ENCODE measurements around the gene LIM2. TPM values are rescaled to one million over a fixed set of nuclear protein-coding genes. Genes with fewer than 3 reads are reported as not detected.

LIM2 gene
- total RNA-seq, 2 donors from 2014 or later = not detected

DNA sequence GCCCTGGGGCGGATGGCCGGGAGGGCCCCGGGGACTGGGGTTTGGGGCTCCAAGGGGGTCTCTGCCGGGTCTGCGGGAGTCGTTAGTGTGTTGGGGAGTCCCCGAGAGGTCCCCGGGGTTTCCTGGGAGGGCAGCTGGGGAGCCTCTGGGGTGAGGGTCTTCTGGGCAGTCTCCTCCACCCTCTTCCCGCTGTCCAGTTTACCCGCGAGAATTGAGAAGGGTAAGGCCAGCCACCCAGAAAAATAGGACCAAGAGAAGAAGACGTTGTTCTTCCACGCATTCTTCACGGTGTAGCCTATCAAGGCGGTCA, 20.6 kb downstream of the LIM2 start:
- Mint-ChIP-seq H3K27ac (peak overlapping the region; percentile 95), H3K4me3 (peak overlapping the region; percentile 99), H3K4me1 (peaks cover 64% of the 10 kb centered on the region), H3K27me3 (no peaks in the 10 kb centered on the region), H3K36me3 (ENCODE audit: low read depth) (no peaks in the 10 kb centered on the region)
- ATAC-seq = no peak
- H3K9me3 ChIP-seq (ENCODE audit: control insufficient read depth, low read length, poor library complexity, severe bottlenecking) = no peaks in the 10 kb centered on the region
- peak in 1 of 3 donors; percentile 21 for DNase-seq

DNA sequence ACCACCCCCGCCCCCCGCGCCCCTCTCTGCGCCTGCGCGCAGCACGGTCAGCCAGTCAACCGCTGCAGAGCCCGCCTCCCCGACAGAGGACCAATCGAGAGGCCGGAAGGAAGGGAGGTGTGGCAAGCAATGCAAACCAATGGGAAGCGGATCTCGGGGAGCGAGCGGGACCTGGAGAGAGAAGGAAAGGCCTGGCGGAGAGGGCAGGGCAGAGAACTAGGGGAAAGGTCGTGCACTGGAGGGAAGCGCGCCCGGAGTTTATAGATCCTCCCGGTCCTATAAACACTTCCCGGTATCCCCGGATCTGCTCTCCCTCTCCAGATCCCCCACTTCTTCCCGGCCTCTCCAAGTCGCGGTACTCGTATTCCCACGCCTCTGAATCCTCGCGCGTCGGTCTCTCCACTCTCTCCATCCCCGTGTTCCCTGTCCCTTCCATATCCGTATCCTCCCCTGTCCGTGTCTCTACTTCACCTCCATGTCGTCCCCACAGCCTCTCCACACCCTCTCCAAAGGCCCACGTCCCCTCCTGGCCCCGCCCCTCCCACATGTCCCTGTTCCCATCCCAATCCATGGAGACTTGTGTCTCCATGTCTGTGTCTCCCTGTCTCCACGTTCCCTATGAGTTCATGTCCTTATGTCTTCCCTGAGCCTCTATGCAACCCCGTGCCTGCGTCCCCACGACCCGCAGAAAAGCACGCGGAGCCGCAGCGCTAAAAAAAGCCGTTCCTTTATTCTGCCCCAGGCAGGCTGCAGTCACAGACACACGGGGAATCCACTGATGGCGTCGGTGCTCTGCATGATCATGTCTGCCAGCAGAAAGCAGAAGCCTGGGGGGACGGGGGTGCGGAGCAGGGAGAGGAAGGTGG, 21.2 kb downstream of the LIM2 start:
- peak overlapping the region; percentile 99 for H3K4me3 Mint-ChIP-seq
- DNase-seq = peak; percentile 78 to 88 (median 88)
- H3K27ac Mint-ChIP-seq = peak overlapping the region; percentile 95
- H3K9me3 ChIP-seq (ENCODE audit: control insufficient read depth, low read length, poor library complexity, severe bottlenecking) = no peaks in the 10 kb centered on the region
- no peaks in the 10 kb centered on the region for H3K36me3 Mint-ChIP-seq (ENCODE audit: low read depth)
- H3K4me1 Mint-ChIP-seq = peaks cover 59% of the 10 kb centered on the region
- H3K27me3 Mint-ChIP-seq = no peaks in the 10 kb centered on the region
- peak; percentile 71 for ATAC-seq

DNA sequence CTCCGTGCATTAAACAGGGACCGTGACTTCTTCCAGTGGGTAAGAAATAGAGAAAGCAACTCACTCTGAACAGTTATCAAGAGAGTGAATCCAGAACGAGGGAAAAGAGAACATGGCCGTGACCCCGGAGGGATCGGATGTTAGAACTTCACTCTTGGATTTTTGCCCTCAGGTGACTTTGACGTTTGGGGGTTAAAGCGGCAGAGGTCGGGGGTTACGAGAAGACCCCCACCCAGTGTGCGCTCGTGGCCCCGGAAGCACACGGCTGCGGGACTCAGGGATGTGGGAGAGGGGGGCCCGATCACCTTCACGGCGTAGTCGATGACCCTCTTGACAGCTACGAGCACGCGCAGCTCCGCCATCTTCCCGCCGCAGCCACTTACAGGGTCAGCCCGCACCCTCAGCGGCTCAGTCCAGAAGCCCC, 21.8 kb downstream of the LIM2 start, which contains the start of gene ETFB:
Gene ETFB, minus strand, starts transcription at position 424 of the 424 bp plus-strand sequence. Its CDS starts 62 bp downstream, at position 362.
- ATAC-seq (no peak), DNase-seq (no peak)
- no peaks in the 10 kb centered on the region for H3K9me3 ChIP-seq (ENCODE audit: control insufficient read depth, low read length, poor library complexity, severe bottlenecking)
- H3K4me1 Mint-ChIP-seq = peaks cover 53% of the 10 kb centered on the region
- no peaks in the 10 kb centered on the region for H3K36me3 Mint-ChIP-seq (ENCODE audit: low read depth)
- no peaks in the 10 kb centered on the region for H3K27me3 Mint-ChIP-seq
- peak within 1 kb of the TSS; percentile 95 for H3K27ac Mint-ChIP-seq
- H3K4me3 Mint-ChIP-seq = peak within 1 kb of the TSS; percentile 99

DNA sequence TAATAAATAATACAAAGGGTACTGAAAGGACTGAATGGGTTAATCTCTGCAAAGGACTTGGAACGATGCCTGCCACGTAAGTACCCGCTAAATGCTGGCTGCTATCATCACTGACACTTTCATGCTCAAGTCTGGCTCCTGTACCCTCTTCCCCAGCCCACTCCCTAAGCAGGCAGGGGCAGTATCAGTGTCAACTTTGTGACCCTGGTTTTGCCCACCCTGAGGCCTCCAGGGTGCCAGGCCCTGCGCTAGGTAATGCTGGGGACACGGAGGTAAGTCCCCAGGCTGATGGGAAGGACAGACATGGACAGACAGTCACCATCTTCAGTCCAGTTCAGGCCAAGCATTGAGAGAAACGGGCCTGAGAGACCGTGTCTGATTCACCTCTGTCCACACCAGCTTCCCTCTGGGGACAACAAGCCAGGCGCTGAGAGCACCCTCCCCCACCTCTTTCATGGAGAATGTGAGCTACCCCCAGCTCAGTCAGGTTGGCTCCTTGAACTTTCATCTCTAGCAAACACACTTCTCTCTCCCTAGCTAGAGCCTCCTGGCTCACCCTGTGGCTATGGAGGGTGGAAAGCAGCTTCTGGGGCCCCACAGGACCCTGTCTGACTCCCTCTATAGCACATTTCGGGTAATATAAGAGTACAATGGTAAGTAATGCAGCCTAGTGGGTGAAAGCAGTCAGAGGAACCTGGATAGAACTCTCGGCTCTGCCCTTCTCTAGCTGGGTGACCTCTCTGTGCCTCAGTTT, 22.4 kb downstream of the LIM2 start:
- H3K9me3 ChIP-seq (ENCODE audit: control insufficient read depth, low read length, poor library complexity, severe bottlenecking) = no peaks in the 10 kb centered on the region
- ATAC-seq = peak; percentile 25
- Mint-ChIP-seq H3K27me3 (no peaks in the 10 kb centered on the region), H3K36me3 (ENCODE audit: low read depth) (no peaks in the 10 kb centered on the region), H3K4me3 (peak overlapping the region; percentile 99), H3K27ac (peak overlapping the region; percentile 95), H3K4me1 (peaks cover 47% of the 10 kb centered on the region)
- no peak for DNase-seq

DNA sequence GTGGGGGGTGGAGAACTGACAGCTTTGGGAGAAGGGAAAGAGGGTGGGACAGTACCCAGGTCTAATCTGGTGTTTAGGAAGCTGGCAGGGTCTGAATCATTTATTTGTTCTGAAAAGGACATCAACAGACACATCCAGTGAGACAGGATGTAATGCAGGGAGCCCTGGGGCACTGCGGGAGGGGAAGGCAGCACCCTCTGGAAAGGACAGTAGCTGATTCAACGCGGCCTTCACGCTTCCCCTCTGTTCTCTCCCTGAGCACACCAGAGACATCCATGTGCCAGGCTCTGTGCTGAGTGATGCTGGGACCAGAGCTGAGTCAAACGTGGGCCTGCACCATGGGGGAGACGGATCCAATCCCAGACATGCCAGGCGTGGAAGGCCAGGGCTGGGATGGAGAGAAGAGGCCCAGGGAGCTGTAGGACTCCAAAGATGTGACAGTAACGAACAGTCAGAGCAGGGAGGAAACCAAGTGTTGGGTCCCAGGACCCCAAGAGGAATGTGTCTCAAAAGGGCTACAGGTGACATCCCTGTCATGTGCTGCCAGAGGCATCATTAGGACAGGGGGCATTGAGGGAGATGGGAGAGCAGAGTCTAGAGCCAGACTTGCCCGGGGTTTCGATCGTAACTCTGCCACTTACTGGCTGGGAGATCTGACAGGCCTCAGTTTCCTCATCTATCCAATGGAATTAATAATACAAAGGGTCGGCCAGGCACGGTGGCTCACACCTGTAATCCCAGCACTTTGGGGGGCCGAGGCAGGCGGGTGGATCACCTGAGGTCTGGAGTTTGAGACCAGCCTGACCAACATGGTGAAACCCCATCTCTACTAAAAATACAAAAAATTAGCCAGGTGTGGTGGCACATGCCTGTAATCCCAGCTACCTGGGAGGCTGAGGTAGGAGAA, 23.3 kb downstream of the LIM2 start:
- Mint-ChIP-seq H3K27me3 (no peaks in the 10 kb centered on the region), H3K4me1 (peaks cover 44% of the 10 kb centered on the region), H3K36me3 (ENCODE audit: low read depth) (no peaks in the 10 kb centered on the region), H3K4me3 (peak overlapping the region; percentile 83), H3K27ac (no peak overlapping the region)
- H3K9me3 ChIP-seq (ENCODE audit: control insufficient read depth, low read length, poor library complexity, severe bottlenecking) = no peaks in the 10 kb centered on the region
- DNase-seq = no peak
- no peak for ATAC-seq

DNA sequence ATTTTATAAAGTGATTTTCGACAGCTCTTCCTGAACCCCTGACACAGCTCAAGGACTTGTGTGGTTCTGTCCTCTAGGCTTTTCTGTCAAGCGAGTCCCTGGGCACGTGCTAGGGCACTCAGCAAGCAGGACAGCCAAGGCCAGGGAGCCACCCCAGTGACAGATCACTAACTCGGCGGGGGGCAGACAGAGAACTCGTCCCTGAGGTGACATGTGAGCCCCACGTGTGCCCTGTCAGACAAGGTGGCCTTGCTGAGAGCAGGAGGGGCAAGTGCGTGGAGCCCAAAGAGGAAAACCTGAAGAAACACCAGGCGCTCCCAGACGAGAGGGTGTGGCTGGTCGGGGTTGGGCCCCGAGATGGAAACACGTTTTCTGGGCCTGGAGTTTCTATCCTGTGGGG, 26.5 kb downstream of the LIM2 start:
- Mint-ChIP-seq H3K27me3 (no peaks in the 10 kb centered on the region), H3K4me3 (no peak overlapping the region), H3K27ac (no peak overlapping the region), H3K4me1 (peaks cover 30% of the 10 kb centered on the region), H3K36me3 (ENCODE audit: low read depth) (no peaks in the 10 kb centered on the region)
- no peak for DNase-seq
- H3K9me3 ChIP-seq (ENCODE audit: control insufficient read depth, low read length, poor library complexity, severe bottlenecking) = no peaks in the 10 kb centered on the region
- no peak for ATAC-seq

DNA sequence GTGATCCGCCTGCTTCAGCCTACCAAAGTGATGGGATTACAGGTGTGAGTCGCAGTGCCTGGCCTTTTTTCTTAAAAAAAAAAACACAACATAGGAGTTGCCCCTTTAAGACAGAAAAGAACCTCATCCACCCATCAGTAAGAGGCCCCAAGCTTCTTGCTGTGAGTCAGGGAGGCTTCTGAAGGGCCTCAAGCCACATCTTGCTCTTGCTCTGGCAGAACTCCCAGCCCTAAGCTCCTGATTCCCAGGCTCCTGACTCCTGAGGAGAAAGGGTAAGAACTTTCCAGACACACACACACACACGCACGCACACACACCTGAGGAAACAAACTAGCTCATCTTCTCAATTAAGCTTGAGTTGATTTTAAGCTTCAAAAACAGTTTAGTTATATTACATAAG, 28.5 kb downstream of the LIM2 start:
- Mint-ChIP-seq H3K27me3 (no peaks in the 10 kb centered on the region), H3K4me1 (peaks cover 26% of the 10 kb centered on the region), H3K36me3 (ENCODE audit: low read depth) (no peaks in the 10 kb centered on the region), H3K4me3 (no peak overlapping the region), H3K27ac (no peak overlapping the region)
- no peak for DNase-seq
- ATAC-seq = no peak
- H3K9me3 ChIP-seq (ENCODE audit: control insufficient read depth, low read length, poor library complexity, severe bottlenecking) = no peaks in the 10 kb centered on the region

DNA sequence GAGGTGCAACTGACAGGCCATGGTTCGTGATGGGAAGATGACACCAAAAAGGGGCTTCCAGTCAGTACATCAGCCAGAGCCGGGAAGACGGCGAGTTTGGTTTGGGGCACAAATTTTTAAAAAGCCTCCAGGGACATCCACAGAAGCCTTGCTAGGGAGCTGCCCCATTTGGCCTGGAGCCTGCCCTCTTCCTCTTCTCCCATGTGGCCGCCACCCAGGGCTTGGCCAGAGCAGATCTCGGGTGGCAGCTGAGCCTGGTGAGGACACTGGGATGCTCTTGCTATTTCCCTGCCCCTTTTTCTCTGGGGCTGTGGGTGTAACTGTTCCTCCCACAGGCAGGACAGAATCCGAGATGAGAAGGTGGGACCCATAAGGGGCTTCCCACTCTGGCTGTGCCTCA, 29.8 kb downstream of the LIM2 start:
- Mint-ChIP-seq H3K27me3 (no peaks in the 10 kb centered on the region), H3K4me3 (no peak overlapping the region), H3K27ac (no peak overlapping the region), H3K4me1 (peaks cover 16% of the 10 kb centered on the region), H3K36me3 (ENCODE audit: low read depth) (no peaks in the 10 kb centered on the region)
- ATAC-seq (no peak), DNase-seq (no peak)
- no peaks in the 10 kb centered on the region for H3K9me3 ChIP-seq (ENCODE audit: control insufficient read depth, low read length, poor library complexity, severe bottlenecking)

DNA sequence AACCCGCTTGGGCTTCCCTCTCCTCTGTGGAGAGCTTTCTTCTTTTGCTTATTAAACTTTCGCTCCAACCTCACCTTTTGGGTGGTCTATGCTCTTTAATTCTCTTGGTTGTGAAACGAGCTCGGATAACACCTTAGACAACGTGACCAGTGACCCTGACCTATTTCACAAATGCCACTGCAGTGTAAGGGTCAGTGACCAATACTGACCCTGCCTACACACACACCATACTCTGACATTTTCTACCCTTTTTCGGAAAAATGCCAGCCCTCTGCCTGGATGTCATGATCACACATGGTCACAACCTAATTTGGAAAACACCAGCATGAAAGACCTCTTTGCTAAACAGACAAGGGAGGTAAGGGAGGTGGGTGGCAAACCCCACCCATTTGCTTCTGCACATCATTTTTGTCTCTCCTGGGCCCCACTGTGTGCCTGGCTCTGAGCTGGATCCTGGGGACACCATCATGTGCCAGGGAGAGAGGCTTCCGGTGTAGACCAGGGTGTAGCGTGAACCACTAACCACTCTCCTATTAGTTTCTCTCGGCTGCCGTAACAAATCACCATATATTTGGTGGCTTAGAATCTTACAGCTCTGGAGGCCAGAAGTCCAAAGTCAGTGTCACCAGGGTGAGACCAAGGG, 31.5 kb downstream of the LIM2 start:
- peak overlapping the region; percentile 37 for H3K27ac Mint-ChIP-seq
- no peak for DNase-seq
- ATAC-seq = no peak
- H3K36me3 Mint-ChIP-seq (ENCODE audit: low read depth) = peaks cover 8% of the 10 kb centered on the region
- no peaks in the 10 kb centered on the region for H3K27me3 Mint-ChIP-seq
- no peaks in the 10 kb centered on the region for H3K9me3 ChIP-seq (ENCODE audit: control insufficient read depth, low read length, poor library complexity, severe bottlenecking)
- H3K4me3 Mint-ChIP-seq = no peak overlapping the region
- H3K4me1 Mint-ChIP-seq = peaks cover 11% of the 10 kb centered on the region

DNA sequence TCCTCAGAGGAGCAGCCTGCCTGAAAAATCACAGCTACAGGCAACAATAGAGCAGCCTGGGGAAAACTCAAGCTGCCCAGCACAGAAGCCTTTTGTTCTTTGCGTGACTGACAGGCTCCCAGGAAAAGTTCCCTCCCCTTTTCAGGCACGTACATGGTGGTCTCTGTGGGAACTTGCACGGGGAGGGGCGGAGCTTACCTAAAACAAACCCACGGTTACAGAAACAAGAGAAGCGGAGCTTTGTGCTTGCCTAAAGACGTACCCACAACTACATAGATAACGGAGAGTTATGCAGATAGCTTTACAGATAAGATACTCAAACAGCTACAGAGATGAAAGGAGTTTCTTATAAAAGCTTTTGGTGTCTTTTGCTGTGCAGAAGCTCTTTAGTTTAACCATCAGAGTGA, 33.0 kb downstream of the LIM2 start:
- DNase-seq (no peak), ATAC-seq (peak; percentile 89)
- no peaks in the 10 kb centered on the region for H3K9me3 ChIP-seq (ENCODE audit: control insufficient read depth, low read length, poor library complexity, severe bottlenecking)
- peak overlapping the region; percentile 63 for H3K4me3 Mint-ChIP-seq
- H3K4me1 Mint-ChIP-seq = peaks cover 11% of the 10 kb centered on the region
- peak overlapping the region; percentile 53 for H3K27ac Mint-ChIP-seq
- peaks cover 8% of the 10 kb centered on the region for H3K36me3 Mint-ChIP-seq (ENCODE audit: low read depth)
- no peaks in the 10 kb centered on the region for H3K27me3 Mint-ChIP-seq

DNA sequence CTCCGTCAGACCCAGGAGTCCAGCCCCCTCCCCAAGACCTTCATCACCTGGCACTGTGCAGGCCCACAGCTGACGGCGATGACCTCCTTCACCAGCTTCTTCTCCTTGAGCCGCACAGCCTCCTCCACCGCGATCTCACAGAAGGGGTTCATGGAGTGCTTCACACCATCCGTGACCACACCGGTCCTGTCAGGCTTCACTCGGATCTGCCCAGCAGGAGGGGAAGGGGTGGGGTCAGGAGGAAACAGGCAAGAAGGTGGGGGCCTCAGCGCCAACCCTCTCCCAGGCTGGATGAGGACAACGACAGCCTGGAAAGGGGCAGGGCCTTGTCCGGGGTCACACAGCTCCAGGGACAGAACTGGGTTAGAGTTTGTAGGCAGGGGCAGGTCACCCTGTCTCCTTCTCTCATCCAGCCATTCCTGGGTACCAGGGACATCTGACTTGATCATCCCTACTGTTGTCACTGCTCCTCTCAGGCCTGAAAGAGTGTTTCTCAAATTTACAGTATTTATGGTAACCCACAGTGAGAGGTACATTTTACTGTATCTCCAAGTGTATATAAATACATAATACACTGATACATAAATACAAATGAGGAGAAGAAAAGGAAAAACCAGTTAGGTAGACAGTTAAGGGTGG, 33.6 kb downstream of the LIM2 start:
- H3K27me3 Mint-ChIP-seq = no peaks in the 10 kb centered on the region
- no peaks in the 10 kb centered on the region for H3K9me3 ChIP-seq (ENCODE audit: control insufficient read depth, low read length, poor library complexity, severe bottlenecking)
- peaks cover 9% of the 10 kb centered on the region for H3K4me1 Mint-ChIP-seq
- ATAC-seq (no peak), DNase-seq (no peak)
- H3K4me3 Mint-ChIP-seq = no peak overlapping the region
- peak overlapping the region; percentile 53 for H3K27ac Mint-ChIP-seq
- peaks cover 8% of the 10 kb centered on the region for H3K36me3 Mint-ChIP-seq (ENCODE audit: low read depth)

DNA sequence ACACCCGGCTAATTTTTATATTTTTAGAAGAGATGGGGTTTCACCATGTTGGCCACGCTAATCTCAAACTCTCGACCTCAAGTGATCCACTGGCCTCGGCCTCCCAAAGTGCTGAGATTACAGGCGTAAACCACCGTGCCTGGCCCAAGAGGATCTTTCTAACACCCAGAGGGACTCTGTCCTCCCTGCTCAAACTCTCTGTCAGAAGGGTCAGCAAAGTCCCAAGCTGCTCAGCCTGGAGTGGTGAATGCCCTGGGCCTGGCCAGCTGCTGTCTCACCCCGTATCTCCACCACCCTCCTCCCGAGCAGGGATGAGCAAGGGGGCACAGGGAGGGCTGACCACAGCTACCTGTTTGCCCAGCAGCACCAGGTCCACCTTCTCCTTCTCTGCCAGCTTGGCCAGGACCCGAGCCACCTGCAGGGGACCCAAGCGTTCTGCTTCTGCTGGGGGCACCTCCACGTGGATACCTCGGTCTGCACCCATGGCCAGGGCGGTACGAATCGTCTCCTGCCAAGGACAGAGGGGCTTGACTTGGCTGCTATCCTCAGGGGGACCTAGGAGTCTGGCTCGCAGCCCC, 34.9 kb downstream of the LIM2 start:
- Mint-ChIP-seq H3K27ac (peak overlapping the region; percentile 59), H3K27me3 (no peaks in the 10 kb centered on the region), H3K4me1 (peaks cover 9% of the 10 kb centered on the region), H3K4me3 (no peak overlapping the region), H3K36me3 (ENCODE audit: low read depth) (peaks cover 8% of the 10 kb centered on the region)
- no peaks in the 10 kb centered on the region for H3K9me3 ChIP-seq (ENCODE audit: control insufficient read depth, low read length, poor library complexity, severe bottlenecking)
- ATAC-seq (no peak), DNase-seq (no peak)
